ENCODE measurements around the gene MAML2.
"Not testable (repeated sequence)": the region's sequence is repeated elsewhere in the genome, so short reads cannot be mapped to it uniquely, and the experiment has no call there.

Gene MAML2

DNA sequence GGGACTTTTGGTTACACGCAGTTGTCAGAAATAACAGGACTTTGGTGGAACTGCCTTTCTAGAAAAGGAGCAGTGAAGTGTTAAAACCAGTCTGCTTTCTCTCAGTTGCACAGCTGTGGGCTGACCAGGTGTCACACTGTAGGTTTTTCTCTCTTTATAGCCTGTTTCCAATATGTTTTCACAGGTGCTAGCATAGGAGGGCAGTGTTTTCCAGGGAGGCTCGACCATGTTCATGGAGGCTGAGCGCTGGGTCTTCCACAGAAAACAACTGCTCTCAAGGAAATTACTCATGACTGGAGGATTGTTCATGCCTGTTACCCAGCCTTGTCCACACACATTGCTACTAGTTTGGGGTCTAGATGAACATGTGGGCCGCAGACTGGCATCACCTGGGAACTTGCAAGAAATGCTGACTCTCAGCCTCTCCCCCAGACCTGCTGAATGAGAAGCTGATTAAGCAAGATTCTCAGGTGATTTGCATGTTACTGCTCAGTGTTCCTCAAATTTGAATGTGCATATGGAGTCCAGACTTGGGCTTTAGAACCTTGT, 157.7 kb downstream of the MAML2 start:
- DNase-seq (ENCODE audit: low spot score): no peak

GRCh38 chr11:96180937-96181336, 162.1 kb downstream of the MAML2 start:
- not testable (repeated sequence) for DNase-seq (ENCODE audit: low spot score)

GRCh38 chr11:96180341-96180740, 162.7 kb downstream of the MAML2 start:
- DNase-seq (ENCODE audit: low spot score): no peak

GRCh38 chr11:96179905-96180304, 163.1 kb downstream of the MAML2 start:
- DNase-seq (ENCODE audit: low spot score): no peak

- DNase-seq (ENCODE audit: low spot score): no peak
Measured at GRCh38 chr11:96178887-96179279, 164.1 kb downstream of the MAML2 start.

- no peak for DNase-seq (ENCODE audit: low spot score)
Measured at GRCh38 chr11:96178049-96178886, 164.7 kb downstream of the MAML2 start.

- DNase-seq (ENCODE audit: low spot score): no peak
Measured at GRCh38 chr11:96177146-96177545, 165.8 kb downstream of the MAML2 start.

GRCh38 chr11:96173906-96174305, 169.1 kb downstream of the MAML2 start:
- no peak for DNase-seq (ENCODE audit: low spot score)

GRCh38 chr11:96173422-96173821, 169.6 kb downstream of the MAML2 start:
- DNase-seq (ENCODE audit: low spot score): no peak

GRCh38 chr11:96172604-96173003, 170.4 kb downstream of the MAML2 start:
- DNase-seq (ENCODE audit: low spot score): no peak

DNA sequence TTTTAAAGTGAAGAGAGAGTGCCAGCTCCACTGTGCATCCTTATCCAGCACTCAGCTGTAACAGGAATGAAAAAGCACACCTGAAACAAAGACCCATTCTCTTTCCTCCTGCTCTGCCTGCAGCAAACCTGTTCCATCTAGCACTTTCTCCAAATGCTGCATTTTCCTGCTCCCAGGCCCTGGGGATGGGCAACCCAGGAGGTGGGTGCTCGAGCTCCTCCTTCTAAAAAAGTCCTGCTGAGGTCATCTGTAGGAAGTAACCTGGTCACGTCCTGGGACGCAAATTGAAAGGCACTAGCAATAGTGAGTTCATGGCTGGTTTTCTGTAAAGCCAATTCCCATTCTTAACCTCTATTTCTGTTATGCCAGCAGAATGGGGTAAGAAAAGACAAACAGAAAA, 173.7 kb downstream of the MAML2 start:
- no peak for DNase-seq (ENCODE audit: low spot score)

DNA sequence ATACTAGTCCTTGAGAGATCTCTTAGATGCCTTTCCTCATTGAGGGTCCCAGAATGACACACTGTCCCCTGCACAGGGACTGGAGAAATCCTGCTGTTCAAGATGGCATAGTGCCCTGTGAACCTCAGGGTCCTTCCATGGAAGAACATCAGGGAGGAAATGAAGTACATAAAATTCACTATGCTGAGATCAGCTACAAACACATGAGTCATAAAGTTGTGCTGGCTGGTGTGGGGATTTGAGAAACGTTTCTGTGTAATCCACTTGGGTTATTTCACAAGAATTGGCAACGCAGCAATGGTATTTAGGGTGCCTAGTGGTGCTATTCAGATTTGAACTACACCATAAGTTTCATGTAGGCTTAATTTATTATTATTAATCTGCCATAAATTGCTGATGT, 174.4 kb downstream of the MAML2 start:
- DNase-seq (ENCODE audit: low spot score): no peak

DNA sequence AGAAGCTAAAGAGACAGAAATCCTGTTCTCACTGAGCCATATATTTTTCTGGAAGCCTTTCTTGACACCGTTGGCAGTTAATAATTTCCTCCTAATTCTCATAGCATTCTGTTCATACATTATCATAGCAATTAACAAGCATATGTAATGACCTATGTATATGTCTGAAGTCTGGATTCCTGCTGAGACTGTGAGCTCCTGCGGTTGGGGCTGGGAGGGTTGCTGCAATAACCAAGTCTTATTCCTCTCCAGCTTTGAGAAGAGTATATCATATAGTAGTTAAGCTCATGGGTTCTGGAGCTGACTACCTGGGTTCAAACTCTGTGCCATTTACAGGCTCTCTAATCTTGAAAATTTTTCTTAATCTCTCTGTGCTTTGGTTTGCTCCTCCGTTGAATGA, 175.2 kb downstream of the MAML2 start:
- no peak for DNase-seq (ENCODE audit: low spot score)

DNA sequence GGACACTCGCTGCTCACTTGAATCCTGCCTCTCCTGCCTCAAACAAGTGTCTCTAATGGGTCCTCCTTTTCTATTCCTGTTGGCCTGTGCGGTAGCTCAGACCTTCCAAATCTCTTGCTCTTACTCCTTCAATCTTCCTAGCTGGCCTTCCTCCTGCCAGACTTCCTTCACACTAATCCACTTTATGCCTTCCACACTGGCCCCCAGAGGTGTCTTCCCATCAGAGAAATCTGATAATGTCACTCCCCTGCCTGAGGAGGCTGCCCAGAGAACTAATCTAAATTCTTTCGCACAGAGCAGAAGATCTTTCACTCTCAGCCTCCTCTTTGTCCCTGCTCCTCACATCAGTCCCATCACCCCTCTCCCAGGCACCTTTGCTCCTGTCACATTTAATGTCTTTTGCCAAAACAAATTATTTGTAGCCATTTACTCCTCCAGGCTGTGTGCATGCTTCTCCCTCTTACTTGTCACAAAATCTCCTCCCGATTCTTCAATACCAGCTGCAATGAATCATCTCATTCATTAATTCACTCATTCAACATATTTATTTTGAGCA, 175.7 kb downstream of the MAML2 start:
- DNase-seq (ENCODE audit: low spot score): no peak

DNA sequence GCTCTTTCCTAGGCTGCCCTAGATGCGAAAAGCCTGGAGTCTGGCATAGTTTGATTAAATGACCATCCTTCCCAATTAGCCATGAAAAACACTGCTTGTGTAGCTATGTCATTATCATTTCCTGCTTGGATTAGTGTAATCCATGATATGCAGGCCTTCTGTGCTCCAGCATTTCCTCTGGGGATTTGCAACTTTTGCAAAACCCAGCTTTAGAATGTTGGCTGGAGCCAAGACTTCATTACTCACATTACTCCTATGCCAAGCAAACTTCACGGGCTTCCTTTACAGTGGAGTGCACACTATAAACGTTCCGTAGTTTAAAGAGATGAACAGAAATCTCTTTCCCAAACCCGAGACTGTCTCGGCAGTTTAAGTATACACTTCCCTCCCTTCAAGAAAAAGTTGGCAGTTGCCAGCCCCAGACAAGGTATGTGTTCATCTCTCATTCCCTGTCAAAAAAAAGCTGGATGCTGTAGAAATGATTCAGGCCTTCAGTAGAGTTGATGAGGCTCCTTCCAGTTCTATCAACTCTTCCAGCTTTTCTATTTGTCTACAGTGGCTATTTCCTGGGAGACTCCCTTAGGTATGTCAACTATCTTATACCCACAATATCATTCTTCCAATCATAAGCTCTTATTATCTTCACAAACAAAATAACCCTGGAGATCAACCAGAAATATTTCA, 180.0 kb downstream of the MAML2 start:
- no peak for DNase-seq (ENCODE audit: low spot score)

- DNase-seq (ENCODE audit: low spot score): no peak
Measured at GRCh38 chr11:96161307-96162089, 181.5 kb downstream of the MAML2 start.

- no peak for DNase-seq (ENCODE audit: low spot score)
Measured at GRCh38 chr11:96160732-96161306, 182.2 kb downstream of the MAML2 start.

GRCh38 chr11:96159968-96160367, 183.0 kb downstream of the MAML2 start:
- no peak for DNase-seq (ENCODE audit: low spot score)

DNA sequence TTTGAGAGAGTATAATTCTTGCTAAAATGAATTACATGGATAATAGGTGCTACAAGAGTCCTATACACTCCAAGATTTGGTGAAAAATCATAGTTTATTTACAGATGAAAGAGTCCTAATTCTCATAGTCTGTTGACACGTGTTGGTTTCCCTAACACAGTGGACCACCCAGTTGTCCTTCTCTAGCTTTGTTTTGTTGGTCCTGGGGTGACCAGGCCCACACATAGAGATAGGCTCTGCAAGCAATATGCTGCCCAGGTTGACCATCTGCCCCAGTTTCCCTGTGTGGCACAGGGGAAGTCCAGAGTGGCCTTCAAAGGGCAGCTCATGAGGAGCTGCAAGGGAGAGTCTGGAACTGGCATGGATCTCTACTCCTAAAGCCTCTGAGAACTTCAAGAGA, 184.9 kb downstream of the MAML2 start:
- no peak for DNase-seq (ENCODE audit: low spot score)

DNA sequence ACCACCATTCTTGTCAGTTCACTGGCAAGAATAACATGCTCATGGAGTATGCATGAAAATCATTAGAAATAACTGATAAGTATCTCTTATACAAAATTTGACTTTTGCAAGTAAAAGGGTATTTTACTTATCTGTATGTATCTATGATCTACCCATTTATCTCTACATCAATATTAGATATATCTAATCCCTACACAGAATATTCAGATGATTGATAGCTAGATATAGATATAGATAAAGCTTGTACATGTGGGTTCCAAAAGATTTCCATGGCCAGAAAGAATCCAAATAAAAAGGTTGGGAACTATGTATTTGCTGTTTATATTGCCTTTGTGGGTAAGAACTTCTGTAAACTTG, 185.5 kb downstream of the MAML2 start:
- DNase-seq (ENCODE audit: low spot score): no peak

DNA sequence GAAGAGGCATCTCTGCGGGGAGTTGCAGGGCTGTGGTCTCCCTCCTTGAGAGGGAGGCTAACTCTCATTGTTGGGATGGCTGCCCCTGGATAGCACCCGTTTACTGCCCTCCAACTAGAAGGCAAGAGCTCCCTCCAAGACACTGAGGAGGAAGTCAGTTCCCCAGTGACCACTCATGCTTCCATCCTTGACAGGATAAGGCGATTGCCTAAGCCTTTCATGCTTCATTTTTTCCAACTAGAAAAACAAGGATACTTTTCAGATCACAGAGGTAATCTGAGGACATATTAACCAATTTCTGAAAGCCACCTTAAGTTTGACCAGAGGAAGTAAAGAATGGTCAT, 186.6 kb downstream of the MAML2 start:
- DNase-seq (ENCODE audit: low spot score): no peak
